GM18907 (cell line): ENCODE data around the gene FSCN2.
"Not testable (repeated sequence)": the region's sequence is repeated elsewhere in the genome, so short reads cannot be mapped to it uniquely, and the experiment has no call there.

Experiments
- ATAC-seq: cut with Tn5 transposase; IDR thresholded peaks from one replicate; pipeline ENCODE4 v1.9.1; 2021; ENCODE audit warnings: mild to moderate bottlenecking, moderate library complexity; ENCODE audit not compliant: unreplicated experiment

The FSCN2 gene

GRCh38 chr17:81524039-81524864 is 3.9 kb upstream of the FSCN2 start:
- no peak for ATAC-seq

- ATAC-seq: no peak
Measured at GRCh38 chr17:81524865-81525159, 3.4 kb upstream of the FSCN2 start.

- ATAC-seq: no peak
Measured at GRCh38 chr17:81526662-81527571, 1.3 kb upstream of the FSCN2 start.

- ATAC-seq: no peak
Measured at GRCh38 chr17:81528384-81528650, 140 bp downstream of the FSCN2 start.

- no peak for ATAC-seq
Measured at GRCh38 chr17:81528651-81529436, 667 bp downstream of the FSCN2 start.

- ATAC-seq: no peak
Measured at GRCh38 chr17:81529437-81529803, 1.2 kb downstream of the FSCN2 start.

GRCh38 chr17:81531013-81531412 is 2.8 kb downstream of the FSCN2 start:
- ATAC-seq: not testable (repeated sequence)

- ATAC-seq: not testable (repeated sequence)
Measured at GRCh38 chr17:81531998-81532404, 3.8 kb downstream of the FSCN2 start.

GRCh38 chr17:81532490-81533287 is 4.5 kb downstream of the FSCN2 start:
- no peak for ATAC-seq

- no peak for ATAC-seq
Measured at GRCh38 chr17:81533339-81534141, 5.4 kb downstream of the FSCN2 start.

GRCh38 chr17:81534157-81535006 is 6.2 kb downstream of the FSCN2 start:
- no peak for ATAC-seq

GRCh38 chr17:81535007-81535328 is 6.8 kb downstream of the FSCN2 start:
- ATAC-seq: no peak

GRCh38 chr17:81535480-81536298 is 7.5 kb downstream of the FSCN2 start:
- no peak for ATAC-seq

GRCh38 chr17:81536299-81537290 is 8.4 kb downstream of the FSCN2 start:
- no peak for ATAC-seq

GRCh38 chr17:81537343-81537855 is 9.2 kb downstream of the FSCN2 start:
- no peak for ATAC-seq

- ATAC-seq: no peak
Measured at GRCh38 chr17:81537856-81538555, 9.8 kb downstream of the FSCN2 start.
